HuH-7.5 (cell line): ENCODE measurements around the gene ACP2.

Experiments
- DNase-seq: peaks from one replicate; pipeline ENCODE4 v3.0.0; 2011; ENCODE audit warnings: low spot score

ACP2 gene

GRCh38 chr11:47268448-47269001, 19.9 kb upstream of the ACP2 start:
- DNase-seq: no peak

DNA sequence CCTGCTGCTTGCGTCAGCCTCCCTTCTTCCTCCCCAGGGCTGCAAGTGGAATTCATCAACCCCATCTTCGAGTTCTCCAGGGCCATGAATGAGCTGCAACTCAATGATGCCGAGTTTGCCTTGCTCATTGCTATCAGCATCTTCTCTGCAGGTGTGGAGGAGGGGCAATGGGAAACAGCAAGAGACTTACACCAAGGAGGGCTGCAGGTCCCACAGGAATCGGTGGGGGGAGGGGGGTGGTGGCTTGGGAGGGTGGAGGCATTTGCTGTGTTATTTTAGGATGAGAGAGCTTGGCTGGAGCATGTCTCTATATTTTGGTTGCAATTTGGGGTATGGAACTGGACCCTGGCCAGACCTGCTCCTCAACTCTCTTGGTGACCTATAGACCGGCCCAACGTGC, 19.3 kb upstream of the ACP2 start:
- no peak for DNase-seq

GRCh38 chr11:47264521-47264920, 15.9 kb upstream of the ACP2 start:
- no peak for DNase-seq

DNA sequence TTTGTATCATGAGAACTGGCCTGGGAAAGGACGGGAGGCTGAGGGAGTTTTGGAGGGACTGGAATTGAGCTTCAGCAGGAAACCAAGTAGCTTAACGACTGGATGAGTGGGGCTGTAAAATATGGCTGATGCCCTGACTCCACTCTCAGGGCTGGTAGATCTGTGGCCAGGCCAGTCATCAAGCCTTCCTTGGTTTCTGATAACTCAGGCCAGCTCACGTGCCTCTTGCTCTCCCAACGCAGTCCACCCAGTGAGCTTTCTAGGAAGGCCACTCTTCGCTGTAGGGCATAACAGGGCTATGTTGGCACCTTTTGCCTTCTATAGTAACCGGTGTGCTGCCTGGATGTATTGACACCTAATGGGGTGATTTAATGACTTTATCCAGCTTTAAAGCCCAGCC, 15.5 kb upstream of the ACP2 start:
- DNase-seq: no peak

DNA sequence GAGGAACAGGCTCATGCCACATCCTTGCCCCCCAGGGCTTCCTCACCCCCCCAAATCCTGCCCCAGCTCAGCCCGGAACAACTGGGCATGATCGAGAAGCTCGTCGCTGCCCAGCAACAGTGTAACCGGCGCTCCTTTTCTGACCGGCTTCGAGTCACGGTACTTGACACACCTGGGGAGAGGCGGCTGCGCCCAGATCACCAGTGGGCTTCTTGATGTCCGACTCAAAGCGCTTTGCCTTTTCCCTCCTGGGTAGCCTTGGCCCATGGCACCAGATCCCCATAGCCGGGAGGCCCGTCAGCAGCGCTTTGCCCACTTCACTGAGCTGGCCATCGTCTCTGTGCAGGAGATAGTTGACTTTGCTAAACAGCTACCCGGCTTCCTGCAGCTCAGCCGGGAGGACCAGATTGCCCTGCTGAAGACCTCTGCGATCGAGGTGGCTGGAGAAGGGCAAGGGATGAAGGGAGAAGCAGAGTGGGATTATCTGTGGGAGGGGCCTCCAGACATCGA, 12.7 kb upstream of the ACP2 start:
- no peak for DNase-seq

DNA sequence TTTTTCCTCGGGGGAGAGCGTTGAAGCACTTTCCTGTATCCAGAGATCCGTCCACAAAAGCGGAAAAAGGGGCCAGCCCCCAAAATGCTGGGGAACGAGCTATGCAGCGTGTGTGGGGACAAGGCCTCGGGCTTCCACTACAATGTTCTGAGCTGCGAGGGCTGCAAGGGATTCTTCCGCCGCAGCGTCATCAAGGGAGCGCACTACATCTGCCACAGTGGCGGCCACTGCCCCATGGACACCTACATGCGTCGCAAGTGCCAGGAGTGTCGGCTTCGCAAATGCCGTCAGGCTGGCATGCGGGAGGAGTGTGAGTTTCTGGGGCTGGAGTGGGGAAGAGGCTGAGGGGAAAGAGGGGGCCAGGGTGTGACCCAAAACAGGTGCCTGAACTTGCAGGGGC, 11.8 kb upstream of the ACP2 start:
- DNase-seq: no peak

GRCh38 chr11:47259232-47259977, 10.8 kb upstream of the ACP2 start:
- DNase-seq: peak; percentile 68

GRCh38 chr11:47258317-47258902, 9.8 kb upstream of the ACP2 start:
- no peak for DNase-seq

GRCh38 chr11:47257517-47258316, 9.1 kb upstream of the ACP2 start, which contains the start of gene NR1H3:
Gene NR1H3, plus strand, starts transcription at chr11:47257996. Its CDS starts 1,221 bp downstream, at chr11:47259217.
- DNase-seq: peak; percentile 73

GRCh38 chr11:47257177-47257516, 8.5 kb upstream of the ACP2 start:
- no peak for DNase-seq

DNA sequence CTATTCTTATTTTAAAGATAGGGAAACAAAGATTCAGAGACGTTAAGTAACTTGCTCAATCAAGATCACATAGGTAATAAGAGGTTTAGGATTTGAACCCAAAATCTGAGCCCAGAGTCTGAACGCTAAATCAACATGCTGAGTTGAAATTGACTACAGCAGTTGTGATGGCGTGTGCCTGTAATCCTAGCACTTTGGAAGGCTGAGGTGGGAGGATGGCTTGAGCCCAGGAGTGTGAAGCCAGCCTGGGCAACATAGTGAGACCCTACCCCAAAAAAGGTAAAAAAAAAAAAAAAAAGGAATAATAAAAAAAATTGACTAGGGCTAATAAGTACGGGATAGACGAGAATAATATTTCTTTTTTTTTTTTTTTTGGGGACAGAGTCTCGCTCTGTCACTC, 7.8 kb upstream of the ACP2 start:
- DNase-seq: no peak

- no peak for DNase-seq
Observed at GRCh38 chr11:47254386-47254785, 5.8 kb upstream of the ACP2 start.

GRCh38 chr11:47253660-47254059, 5.0 kb upstream of the ACP2 start:
- DNase-seq: no peak

DNA sequence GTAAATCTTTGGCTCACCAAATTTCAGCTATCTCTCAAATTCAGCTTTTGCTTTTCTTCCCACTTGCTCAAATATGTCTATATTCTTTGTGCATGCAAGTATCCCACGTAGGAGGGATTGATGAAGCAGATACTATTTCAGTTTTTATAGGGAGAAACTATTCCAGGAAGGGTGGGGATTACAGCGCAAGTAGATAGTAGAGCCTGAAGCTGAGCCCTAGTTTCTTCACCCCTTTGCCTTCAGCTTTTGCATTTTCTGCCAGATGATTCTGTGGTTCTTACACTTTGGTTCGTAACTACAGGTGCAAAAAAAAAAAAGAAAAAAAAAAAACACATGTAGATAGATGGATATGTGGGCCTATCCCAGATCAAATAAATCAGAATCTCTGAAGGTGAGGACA, 3.1 kb upstream of the ACP2 start:
- DNase-seq: no peak

GRCh38 chr11:47249378-47249715, 733 bp upstream of the ACP2 start:
- DNase-seq: no peak

- no peak for DNase-seq
Observed at GRCh38 chr11:47248304-47248663, 330 bp downstream of the ACP2 start.

GRCh38 chr11:47247502-47247901, 1.1 kb downstream of the ACP2 start:
- DNase-seq: no peak

DNA sequence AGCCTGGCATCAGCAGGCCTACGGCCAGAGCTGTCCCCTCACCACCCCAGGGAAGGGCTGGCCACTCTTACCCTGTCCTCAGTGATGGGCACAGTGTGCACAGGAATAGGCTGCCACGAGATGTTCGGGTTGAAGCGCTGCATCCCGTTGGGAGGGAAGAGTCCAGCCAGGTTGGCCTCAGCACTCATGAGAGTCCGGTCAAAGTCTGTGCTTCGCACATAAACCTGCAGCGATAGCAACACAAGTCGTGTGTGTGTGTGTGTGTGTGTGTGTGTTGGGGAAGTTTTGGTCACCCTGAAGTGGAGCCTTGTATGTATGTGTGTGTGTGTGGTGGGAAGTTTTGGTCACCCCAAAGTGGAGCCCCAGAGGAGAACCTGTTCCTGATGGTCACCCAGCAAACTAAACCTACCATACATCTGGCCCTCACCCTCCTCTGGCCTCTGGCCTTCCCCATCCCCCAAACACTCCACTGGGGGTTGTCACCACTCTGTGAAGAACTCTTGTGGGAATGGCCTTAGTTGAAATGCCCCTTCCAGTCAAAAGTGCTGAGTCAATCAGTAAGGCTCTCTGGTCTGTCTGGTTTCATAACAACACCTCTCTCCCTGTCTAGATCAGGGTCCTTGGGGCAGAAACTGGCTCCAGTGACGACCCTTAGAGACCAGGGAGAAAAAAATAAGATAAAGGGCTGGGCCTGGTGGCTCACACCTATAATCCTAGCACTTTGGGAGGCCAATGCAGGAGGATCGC, 2.8 kb downstream of the ACP2 start:
- no peak for DNase-seq

GRCh38 chr11:47244448-47245350, 3.9 kb downstream of the ACP2 start:
- DNase-seq: no peak

DNA sequence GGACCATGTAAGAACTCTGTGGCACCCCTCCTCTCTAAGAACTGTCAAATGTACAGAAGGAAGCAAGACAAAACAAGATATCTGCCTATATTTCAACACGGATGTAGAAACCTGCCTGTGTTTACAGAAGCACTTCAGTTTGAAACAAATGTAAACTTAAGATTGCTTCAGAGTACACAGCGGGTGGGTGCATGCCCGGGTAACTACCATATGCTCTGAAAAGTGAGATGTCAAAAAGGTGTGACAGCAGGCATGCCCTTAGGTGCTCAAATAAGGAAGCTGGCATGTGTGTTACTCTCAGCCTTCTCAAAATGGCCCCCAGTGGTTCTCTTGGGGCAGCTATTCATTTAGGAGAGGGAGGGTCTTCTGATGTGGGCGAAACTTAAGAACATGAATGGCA, 5.2 kb downstream of the ACP2 start:
- no peak for DNase-seq

GRCh38 chr11:47242596-47243192, 5.9 kb downstream of the ACP2 start:
- DNase-seq: no peak
